Endothelial cell (in vitro differentiated cells): ENCODE data around the gene STARD10. TPM values are rescaled to one million over a fixed set of nuclear protein-coding genes. Genes with fewer than 3 reads are reported as not detected.

ENCODE experiments used
- DNase-seq: peaks from one replicate; pipeline ENCODE4 v3.0.0; 2021; ENCODE audit warnings: low spot score
- H3K27ac Mint-ChIP-seq: one replicate; pipeline ENCODE4 v1.8.0; 2021; ENCODE audit warnings: mixed read lengths, inconsistent platforms; ENCODE audit not compliant: unreplicated experiment
- H3K27me3 Mint-ChIP-seq: one replicate; pipeline ENCODE4 v1.8.0; 2021; ENCODE audit warnings: mild to moderate bottlenecking, moderate library complexity, mixed read lengths, inconsistent platforms; ENCODE audit not compliant: unreplicated experiment
- H3K36me3 Mint-ChIP-seq: one replicate; pipeline ENCODE4 v1.8.0; 2021; ENCODE audit warnings: mild to moderate bottlenecking, low read depth, mixed read lengths, inconsistent platforms; ENCODE audit not compliant: unreplicated experiment
- H3K4me1 Mint-ChIP-seq: one replicate; pipeline ENCODE4 v1.8.0; 2021; ENCODE audit warnings: mild to moderate bottlenecking, mixed read lengths, inconsistent platforms; ENCODE audit not compliant: unreplicated experiment
- H3K4me3 Mint-ChIP-seq: one replicate; pipeline ENCODE4 v1.8.0; 2021; ENCODE audit warnings: mild to moderate bottlenecking, mixed read lengths, inconsistent platforms; ENCODE audit not compliant: unreplicated experiment
- H3K9me3 Mint-ChIP-seq: one replicate; pipeline ENCODE4 v1.8.0; 2021; ENCODE audit warnings: mixed read lengths, inconsistent platforms; ENCODE audit not compliant: unreplicated experiment
- CTCF ChIP-seq: fragments of 200-600 bp; sonication (generic); IDR thresholded peaks from one replicate; pipeline ENCODE4 v1.5.0; 2021; ENCODE audit warnings: antibody characterized with exemption; ENCODE audit not compliant: unreplicated experiment
- total RNA-seq: library from RNA; stranded (reverse); fragmentation: NEBNext Ultra II Directional; extraction: Animal tissue kit (Norgen Biotek cat#: 25700); gene quantifications from one replicate; pipeline ENCODE4 v1.2.1, GENCODE V29; 2021; ENCODE audit not compliant: unreplicated experiment

The STARD10 gene
- total RNA-seq, 1 donor from 2014 or later: 13.4 TPM

GRCh38 chr11:72840780-72841179 lies 46.9 kb upstream of the STARD10 start:
- H3K4me1 Mint-ChIP-seq: no peaks in the 10 kb centered on the region
- no peak overlapping the region for H3K4me3 Mint-ChIP-seq
- peaks cover 4% of the 10 kb centered on the region for H3K27me3 Mint-ChIP-seq
- no peak for TF ChIP-seq CTCF
- peaks cover 37% of the 10 kb centered on the region for H3K36me3 Mint-ChIP-seq
- no peak for DNase-seq
- no peaks in the 10 kb centered on the region for H3K9me3 Mint-ChIP-seq
- H3K27ac Mint-ChIP-seq: no peak overlapping the region

DNA sequence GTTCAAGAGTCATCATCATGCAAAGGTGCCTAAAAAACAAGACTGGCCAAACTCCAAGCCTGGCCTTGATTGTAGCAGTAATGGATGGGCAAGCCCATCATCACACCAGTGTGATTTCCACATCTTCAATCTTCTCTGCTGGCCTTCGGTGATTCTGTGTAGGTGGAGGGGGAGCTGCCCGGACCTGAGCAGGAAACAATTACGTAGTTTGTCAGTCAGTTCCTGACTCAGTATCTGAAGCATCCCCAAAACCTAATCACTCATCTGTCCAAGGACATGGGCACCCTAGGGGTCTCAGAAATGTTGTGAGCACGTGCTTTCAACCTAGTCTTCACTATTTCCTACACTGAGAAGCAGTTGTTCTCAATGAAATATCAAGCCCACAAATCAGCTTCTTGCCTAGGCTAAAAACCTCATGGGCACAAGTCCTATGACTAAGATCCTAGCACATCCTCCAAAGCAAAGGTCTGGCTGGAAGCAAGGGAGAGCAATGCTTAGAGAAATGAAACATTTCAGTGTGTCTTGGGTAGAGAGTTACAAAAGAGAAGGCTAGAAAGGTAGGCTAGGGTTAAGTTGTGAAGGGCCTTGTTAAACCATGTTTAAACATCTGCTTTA lies 45.0 kb upstream of the STARD10 start:
- no peaks in the 10 kb centered on the region for H3K9me3 Mint-ChIP-seq
- no peak for TF ChIP-seq CTCF
- peaks cover 38% of the 10 kb centered on the region for H3K36me3 Mint-ChIP-seq
- H3K4me1 Mint-ChIP-seq: no peaks in the 10 kb centered on the region
- no peak for DNase-seq
- H3K27ac Mint-ChIP-seq: no peak overlapping the region
- peaks cover 12% of the 10 kb centered on the region for H3K27me3 Mint-ChIP-seq
- no peak overlapping the region for H3K4me3 Mint-ChIP-seq

DNA sequence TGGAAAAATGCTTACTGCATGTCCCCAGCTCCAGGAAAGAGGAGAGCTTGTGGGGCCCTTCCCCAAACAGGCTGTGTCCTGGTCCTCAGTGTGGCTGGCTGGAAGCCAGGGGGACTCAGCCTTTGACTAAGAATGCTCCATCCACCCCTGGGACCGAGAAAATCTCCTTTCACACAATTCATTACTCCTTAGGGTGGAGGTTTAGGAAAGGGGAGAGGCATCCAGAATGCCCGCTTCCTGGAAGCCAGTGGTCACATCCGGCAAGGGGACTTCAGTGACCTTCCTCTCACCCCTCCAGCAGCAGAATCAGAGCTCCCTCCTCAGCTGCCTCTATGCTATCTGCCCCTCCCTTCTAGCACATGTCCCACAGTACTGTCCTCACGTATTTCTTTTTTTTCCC lies 42.3 kb upstream of the STARD10 start:
- Mint-ChIP-seq H3K27me3 (peaks cover 18% of the 10 kb centered on the region), H3K4me1 (peaks cover 5% of the 10 kb centered on the region), H3K27ac (peak overlapping the region; percentile 39), H3K36me3 (peaks cover 26% of the 10 kb centered on the region), H3K4me3 (no peak overlapping the region), H3K9me3 (no peaks in the 10 kb centered on the region)
- TF ChIP-seq CTCF: no peak
- no peak for DNase-seq

DNA sequence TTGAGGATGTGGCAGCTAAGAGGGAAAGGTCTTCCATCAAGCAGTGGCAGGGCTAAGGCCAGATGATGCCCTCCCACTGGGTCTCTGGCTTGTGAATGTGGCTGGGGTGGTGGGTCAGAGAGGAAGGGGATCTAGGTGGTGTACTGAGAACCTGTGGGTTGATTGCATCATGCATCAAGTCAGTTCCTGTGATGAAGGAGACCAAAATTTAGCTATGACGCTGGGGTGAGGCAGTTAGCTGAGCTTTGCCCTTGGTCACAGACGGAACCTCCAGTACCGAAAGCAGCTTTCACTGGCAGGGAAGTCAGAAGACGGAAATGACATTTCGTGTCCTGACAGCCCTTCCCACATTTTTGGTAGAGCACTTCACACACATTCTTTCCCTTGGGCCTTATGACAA lies 41.1 kb upstream of the STARD10 start:
- no peaks in the 10 kb centered on the region for H3K9me3 Mint-ChIP-seq
- no peak for DNase-seq
- H3K27ac Mint-ChIP-seq: no peak overlapping the region
- peaks cover 17% of the 10 kb centered on the region for H3K27me3 Mint-ChIP-seq
- H3K4me3 Mint-ChIP-seq: no peak overlapping the region
- peaks cover 30% of the 10 kb centered on the region for H3K36me3 Mint-ChIP-seq
- peaks cover 5% of the 10 kb centered on the region for H3K4me1 Mint-ChIP-seq
- no peak for TF ChIP-seq CTCF

GRCh38 chr11:72833811-72834493 lies 40.1 kb upstream of the STARD10 start:
- H3K9me3 Mint-ChIP-seq: no peaks in the 10 kb centered on the region
- peaks cover 20% of the 10 kb centered on the region for H3K27me3 Mint-ChIP-seq
- H3K36me3 Mint-ChIP-seq: peaks cover 27% of the 10 kb centered on the region
- no peak overlapping the region for H3K27ac Mint-ChIP-seq
- H3K4me1 Mint-ChIP-seq: peaks cover 5% of the 10 kb centered on the region
- no peak for TF ChIP-seq CTCF
- no peak for DNase-seq
- H3K4me3 Mint-ChIP-seq: no peak overlapping the region
